Peyer's patch (tissue), 4 donors: Measurements from ENCODE around the gene ABCA9. TPM values are rescaled to one million over a fixed set of nuclear protein-coding genes. Genes with fewer than 3 reads are reported as not detected.

ENCODE experiments used
- DNase-seq, 3 donors: peaks; one replicate each; pipeline ENCODE4 v3.0.0-alpha.2; 2017 to 2019
- H3K27ac ChIP-seq, 4 donors: fragments of 200-600 bp; sonication (generic); one replicate each; pipeline ENCODE4 v1.5.1; 2016 to 2019
- H3K27me3 ChIP-seq, 2 donors: fragments of 200-600 bp; sonication (generic); one replicate each; pipeline ENCODE4 v1.5.1; 2019
- H3K36me3 ChIP-seq, 3 donors: fragments of 200-600 bp; sonication (generic); one replicate each; pipeline ENCODE4 v1.5.1; 2016 to 2019
- H3K4me1 ChIP-seq, 4 donors: fragments of 200-600 bp; sonication (generic); one replicate each; pipeline ENCODE4 v1.5.1; 2016 to 2019
- H3K4me3 ChIP-seq, 4 donors: fragments of 200-600 bp; sonication (generic); 1 replicate in 3 of 4; 2 replicates in 1 of 4; pipeline ENCODE4 v1.5.1; 2016 to 2019; ENCODE audit warnings: mild to moderate bottlenecking in 1 of 4
- H3K9me3 ChIP-seq, 4 donors: fragments of 200-600 bp; sonication (generic); one replicate each; pipeline ENCODE4 v1.5.1; 2016 to 2019; ENCODE audit warnings: mild to moderate bottlenecking in 1 of 4
- POLR2A ChIP-seq, 2 donors: fragments of 450-650 bp; IDR thresholded peaks; one replicate each; pipeline ENCODE4 v1.5.1; 2017; ENCODE audit warnings: antibody characterized with exemption in 2 of 2, mild to moderate bottlenecking in 2 of 2, moderate library complexity in 2 of 2
- total RNA-seq, 4 donors: library from RNA; depleted of rRNA; stranded (reverse); fragments of >200 nt; gene quantifications; one replicate each; pipeline ENCODE4 v1.1.0, GENCODE V29; 2016
- TF ChIP-seq, protein P1 (sequence below), 6 experiments: fragments of 450-650 bp in 4 of 6; fragments of 200-600 bp in 2 of 6; sonication (generic) in 1 of 6; IDR thresholded peaks; one replicate each; pipeline ENCODE4 v1.5.1; 2017 to 2019; ENCODE audit warnings: antibody characterized with exemption in 6 of 6, mild to moderate bottlenecking in 3 of 6, moderate library complexity in 1 of 6

Gene ABCA9
- total RNA-seq, 4 donors from 2014 or later, result 8.6 to 35.9 (median 20.6) TPM

DNA sequence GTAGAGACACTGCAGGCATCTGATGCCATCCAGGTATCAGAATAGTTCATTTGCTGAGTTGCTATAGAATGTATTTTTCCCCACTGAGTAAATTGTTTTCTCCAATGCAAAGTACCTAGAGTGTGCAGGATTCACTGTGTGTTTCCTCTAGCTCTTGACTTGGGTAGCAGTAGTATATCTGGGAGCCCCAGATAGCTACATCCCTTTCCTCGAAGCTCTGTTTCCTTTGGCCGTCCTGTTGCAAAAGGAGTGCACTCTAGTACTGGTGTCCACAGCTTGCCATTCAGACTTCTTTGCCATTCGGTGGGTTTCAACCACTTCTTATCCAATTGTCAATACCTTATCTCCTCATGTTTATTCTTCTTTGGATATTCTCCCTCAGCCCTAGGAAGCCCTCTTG is 118.3 kb downstream of the ABCA9 start:
- no peaks in the 10 kb centered on the region for H3K9me3 ChIP-seq
- TF ChIP-seq, protein P1, sequence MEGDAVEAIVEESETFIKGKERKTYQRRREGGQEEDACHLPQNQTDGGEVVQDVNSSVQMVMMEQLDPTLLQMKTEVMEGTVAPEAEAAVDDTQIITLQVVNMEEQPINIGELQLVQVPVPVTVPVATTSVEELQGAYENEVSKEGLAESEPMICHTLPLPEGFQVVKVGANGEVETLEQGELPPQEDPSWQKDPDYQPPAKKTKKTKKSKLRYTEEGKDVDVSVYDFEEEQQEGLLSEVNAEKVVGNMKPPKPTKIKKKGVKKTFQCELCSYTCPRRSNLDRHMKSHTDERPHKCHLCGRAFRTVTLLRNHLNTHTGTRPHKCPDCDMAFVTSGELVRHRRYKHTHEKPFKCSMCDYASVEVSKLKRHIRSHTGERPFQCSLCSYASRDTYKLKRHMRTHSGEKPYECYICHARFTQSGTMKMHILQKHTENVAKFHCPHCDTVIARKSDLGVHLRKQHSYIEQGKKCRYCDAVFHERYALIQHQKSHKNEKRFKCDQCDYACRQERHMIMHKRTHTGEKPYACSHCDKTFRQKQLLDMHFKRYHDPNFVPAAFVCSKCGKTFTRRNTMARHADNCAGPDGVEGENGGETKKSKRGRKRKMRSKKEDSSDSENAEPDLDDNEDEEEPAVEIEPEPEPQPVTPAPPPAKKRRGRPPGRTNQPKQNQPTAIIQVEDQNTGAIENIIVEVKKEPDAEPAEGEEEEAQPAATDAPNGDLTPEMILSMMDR (IDR thresholded peaks at IDR 0.05), result no peak
- TF ChIP-seq POLR2A (IDR thresholded peaks at IDR 0.05), result no peak
- no peaks in the 10 kb centered on the region for H3K27me3 ChIP-seq
- H3K4me3 ChIP-seq, result no peak overlapping the region
- no peaks in the 10 kb centered on the region for H3K4me1 ChIP-seq
- no peak overlapping the region for H3K27ac ChIP-seq
- no peak for DNase-seq
- H3K36me3 ChIP-seq, result no peaks in the 10 kb centered on the region

DNA sequence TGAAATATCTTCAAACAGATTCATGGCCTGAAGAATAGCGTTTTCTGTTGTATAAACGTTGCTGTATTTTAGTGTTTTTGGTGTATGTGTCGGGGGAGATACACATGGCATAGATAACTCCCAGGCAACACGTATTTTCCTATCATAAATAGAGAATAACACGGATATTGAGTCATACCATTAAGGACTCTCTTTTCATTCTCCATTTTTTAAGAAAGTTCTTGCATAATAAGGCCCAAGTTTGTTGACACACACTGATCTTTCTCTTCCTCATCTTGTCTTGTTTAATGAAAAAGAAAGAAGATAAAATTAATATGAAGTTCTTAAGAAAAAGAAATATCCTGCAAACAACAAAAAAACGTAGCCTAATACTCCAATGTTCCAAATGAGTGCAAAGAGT is 119.0 kb downstream of the ABCA9 start:
- H3K27me3 ChIP-seq, result no peaks in the 10 kb centered on the region
- H3K4me1 ChIP-seq, result no peaks in the 10 kb centered on the region
- H3K27ac ChIP-seq, result no peak overlapping the region
- H3K9me3 ChIP-seq, result no peaks in the 10 kb centered on the region
- no peak overlapping the region for H3K4me3 ChIP-seq
- no peak for DNase-seq
- TF ChIP-seq POLR2A (IDR thresholded peaks at IDR 0.05), result no peak
- TF ChIP-seq, protein P1 (IDR thresholded peaks at IDR 0.05), result no peak
- no peaks in the 10 kb centered on the region for H3K36me3 ChIP-seq

DNA sequence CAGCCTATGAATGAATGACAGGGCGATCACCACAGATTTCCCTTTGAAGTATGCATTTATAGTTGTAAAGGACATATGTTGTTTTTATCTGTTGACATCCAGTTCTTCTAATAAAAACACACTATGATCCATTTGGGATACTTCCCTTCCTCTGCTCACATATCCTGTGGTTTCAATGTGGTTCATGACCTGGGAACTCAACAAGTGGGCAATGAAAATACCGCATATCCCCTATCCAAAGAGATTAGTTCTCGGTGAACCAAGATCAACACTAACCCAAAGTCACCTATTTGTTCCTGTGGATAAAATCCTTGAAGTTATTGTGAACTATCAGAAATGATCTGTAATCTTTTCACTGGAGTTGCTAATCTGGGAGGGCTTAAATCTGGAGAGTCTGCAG is 121.5 kb downstream of the ABCA9 start:
- no peaks in the 10 kb centered on the region for H3K9me3 ChIP-seq
- H3K27ac ChIP-seq, result no peak overlapping the region
- no peak overlapping the region for H3K4me3 ChIP-seq
- no peak for DNase-seq
- no peaks in the 10 kb centered on the region for H3K27me3 ChIP-seq
- no peaks in the 10 kb centered on the region for H3K36me3 ChIP-seq
- no peak for TF ChIP-seq POLR2A (IDR thresholded peaks at IDR 0.05)
- TF ChIP-seq, protein P1 (IDR thresholded peaks at IDR 0.05), result no peak
- no peaks in the 10 kb centered on the region for H3K4me1 ChIP-seq

DNA sequence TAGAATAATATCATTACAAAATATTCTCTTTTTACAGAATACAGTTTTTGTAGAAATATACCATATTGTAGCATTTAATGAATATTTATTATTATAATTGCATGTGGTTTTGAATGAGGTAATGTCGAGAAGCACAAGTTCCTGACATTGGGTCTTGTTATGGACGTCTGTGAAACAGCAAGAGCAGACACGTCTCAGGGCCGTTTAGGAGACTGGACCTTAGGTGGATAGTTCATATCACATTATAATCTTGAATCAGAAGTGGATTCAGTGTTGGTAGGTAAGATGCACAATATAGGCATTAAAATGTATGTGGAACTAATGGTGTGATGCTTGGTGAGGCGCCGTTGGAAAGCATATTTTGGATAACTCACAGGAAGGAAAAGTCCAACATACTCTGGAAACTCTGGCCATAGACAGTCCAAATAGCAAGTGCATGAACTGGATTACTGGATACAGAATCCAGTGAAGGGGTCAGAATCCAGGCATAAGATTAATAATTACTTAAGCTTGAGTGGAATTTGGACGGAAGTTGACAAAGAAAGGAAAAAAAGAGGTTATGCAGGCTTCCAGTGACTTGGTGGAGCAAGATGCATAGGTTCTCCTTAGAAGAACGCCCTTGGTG is 122.7 kb downstream of the ABCA9 start:
- H3K4me1 ChIP-seq, result no peaks in the 10 kb centered on the region
- TF ChIP-seq, protein P1 (IDR thresholded peaks at IDR 0.05), result no peak
- TF ChIP-seq POLR2A (IDR thresholded peaks at IDR 0.05), result no peak
- H3K4me3 ChIP-seq, result no peak overlapping the region
- DNase-seq, result no peak
- H3K27ac ChIP-seq, result no peak overlapping the region
- H3K36me3 ChIP-seq, result no peaks in the 10 kb centered on the region
- H3K9me3 ChIP-seq, result no peaks in the 10 kb centered on the region
- H3K27me3 ChIP-seq, result no peaks in the 10 kb centered on the region

DNA sequence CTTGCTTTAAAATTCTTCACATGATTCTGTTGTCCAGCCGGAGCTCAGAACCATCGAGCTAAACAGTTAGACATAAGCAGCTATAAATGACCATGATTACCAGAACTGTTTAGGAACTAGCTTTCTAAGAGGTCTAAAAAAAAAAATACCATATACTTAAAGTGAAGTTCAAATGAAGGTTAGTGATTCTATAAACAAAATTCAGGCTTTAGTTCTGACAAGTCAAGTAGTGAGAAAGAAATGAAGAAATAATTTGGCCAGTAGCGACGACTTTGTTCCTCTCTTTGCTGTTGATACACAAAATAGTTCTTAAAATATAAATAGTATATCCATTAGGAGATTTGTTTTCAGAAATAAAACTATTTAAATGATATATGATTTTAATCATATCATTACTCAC is 133.2 kb downstream of the ABCA9 start:
- H3K4me3 ChIP-seq, result no peak overlapping the region

More for the DNA sequence above, 133.2 kb downstream of the ABCA9 start:
- no peaks in the 10 kb centered on the region for H3K4me1 ChIP-seq
- H3K36me3 ChIP-seq, result no peaks in the 10 kb centered on the region
- TF ChIP-seq, protein P1 (IDR thresholded peaks at IDR 0.05), result no peak
- TF ChIP-seq POLR2A (IDR thresholded peaks at IDR 0.05), result no peak
- no peak overlapping the region for H3K27ac ChIP-seq
- H3K27me3 ChIP-seq, result no peaks in the 10 kb centered on the region
- no peak for DNase-seq
- H3K9me3 ChIP-seq, result no peaks in the 10 kb centered on the region
